HG02623 (cell line): ENCODE measurements around the gene TXNIP.
"Not testable (repeated sequence)": the region's sequence is repeated elsewhere in the genome, so short reads cannot be mapped to it uniquely, and the experiment has no call there.

Source experiments
- ATAC-seq: cut with Tn5 transposase; IDR thresholded peaks from one replicate; pipeline ENCODE4 v1.9.1; 2021; ENCODE audit warnings: moderate library complexity; ENCODE audit not compliant: unreplicated experiment

The TXNIP gene

GRCh38 chr1:145996433-145997015 lies at the start of gene TXNIP:
TXNIP (minus strand) TSS chr1:145996579; CDS start chr1:145996266, 313 bp downstream.
- peak; percentile 92 for ATAC-seq

- no peak for ATAC-seq
Observed at GRCh38 chr1:146039844-146040194, 43.4 kb upstream of the TXNIP start.

- ATAC-seq = peak; percentile 32
Observed at GRCh38 chr1:146036965-146037646, 40.7 kb upstream of the TXNIP start.

GRCh38 chr1:146036241-146036964 lies 40.0 kb upstream of the TXNIP start:
- ATAC-seq = no peak

- ATAC-seq = no peak
Observed at GRCh38 chr1:146035048-146035423, 38.7 kb upstream of the TXNIP start.

GRCh38 chr1:146032631-146033219 lies 36.3 kb upstream of the TXNIP start:
- ATAC-seq = no peak

- ATAC-seq = no peak
Observed at GRCh38 chr1:146031476-146031875, 35.1 kb upstream of the TXNIP start.

GRCh38 chr1:146029117-146029516 lies 32.7 kb upstream of the TXNIP start:
- no peak for ATAC-seq

- not testable (repeated sequence) for ATAC-seq
Observed at GRCh38 chr1:146026650-146027049, 30.3 kb upstream of the TXNIP start.

GRCh38 chr1:146025787-146026495 lies 29.6 kb upstream of the TXNIP start:
- ATAC-seq = not testable (repeated sequence)

GRCh38 chr1:146022403-146023127 lies 26.2 kb upstream of the TXNIP start:
- no peak for ATAC-seq

- ATAC-seq = no peak
Observed at GRCh38 chr1:146021622-146022402, 25.4 kb upstream of the TXNIP start, which contains the start of gene HJV. HJV (minus strand) TSS chr1:146021735; CDS start chr1:146020231, 1,504 bp downstream.

- ATAC-seq = no peak
Observed at GRCh38 chr1:146021050-146021445, 24.7 kb upstream of the TXNIP start.

- no peak for ATAC-seq
Observed at GRCh38 chr1:146020058-146021049, 24.0 kb upstream of the TXNIP start.

GRCh38 chr1:146019231-146020057 lies 23.1 kb upstream of the TXNIP start:
- no peak for ATAC-seq

GRCh38 chr1:146016891-146017290 lies 20.5 kb upstream of the TXNIP start:
- no peak for ATAC-seq

- ATAC-seq = no peak
Observed at GRCh38 chr1:146013559-146013922, 17.2 kb upstream of the TXNIP start.
